Measurements from ENCODE around the gene RNU6-1. TPM values are rescaled to one million over a fixed set of nuclear protein-coding genes. Genes with fewer than 3 reads are reported as not detected.

RNU6-1 gene
- total RNA-seq, 1 donor from 2014 or later = not detected

DNA sequence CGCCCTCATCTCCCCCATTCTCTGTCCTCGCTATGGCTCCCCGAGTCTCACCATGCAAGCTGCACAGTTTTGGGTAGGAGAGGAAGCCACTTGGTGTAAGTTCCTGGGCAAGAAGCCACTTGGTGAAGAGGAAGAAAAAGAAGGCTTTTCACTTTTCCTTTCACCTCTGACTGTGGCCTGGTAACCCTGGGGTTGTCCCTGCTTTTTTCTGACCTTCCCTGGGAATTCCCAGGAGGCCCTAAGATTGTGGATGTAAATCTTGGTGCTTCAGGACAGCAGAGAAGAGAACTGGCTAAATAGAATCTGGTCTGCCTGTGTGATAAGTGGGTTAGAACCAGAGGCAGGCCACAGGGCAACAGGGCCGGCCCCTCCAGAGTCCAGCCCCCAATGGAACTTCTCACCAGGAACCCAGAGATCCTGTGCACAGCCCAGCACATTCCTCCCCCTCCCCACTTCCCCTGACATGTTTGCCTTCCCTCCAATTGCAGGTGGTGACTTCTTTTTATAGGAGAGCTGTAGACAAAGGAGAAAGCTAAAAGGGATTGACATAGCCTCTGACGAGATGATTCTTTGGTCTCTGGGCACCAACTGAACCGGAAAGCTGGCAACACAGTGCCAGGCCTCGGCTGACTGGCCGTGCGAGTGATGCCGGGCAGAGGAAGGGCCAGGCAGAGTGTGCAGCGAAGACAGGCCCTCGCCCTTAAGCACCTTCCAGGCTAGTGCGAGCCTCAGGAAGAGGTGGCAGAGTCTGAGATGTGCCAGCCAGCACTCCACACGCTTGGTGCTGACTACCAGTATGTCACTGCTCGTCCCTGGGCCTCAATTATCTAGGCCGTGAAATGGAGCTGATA is 34.0 kb downstream of the RNU6-1 start:
- Histone ChIP-seq H3K4me3 (no peak overlapping the region), H3K27me3 (no peaks in the 10 kb centered on the region), H3K36me3 (peaks cover 0 to 13% of the 10 kb centered on the region in 2 donors), H3K4me1 (no peaks in the 10 kb centered on the region), H3K9me3 (no peaks in the 10 kb centered on the region), H3K27ac (no peak overlapping the region)
- intact Hi-C loops (cut with DNase I) = no loop called here
- no peak for DNase-seq (ENCODE audit: low spot score in 2 of 2)
- TF ChIP-seq, protein P1, sequence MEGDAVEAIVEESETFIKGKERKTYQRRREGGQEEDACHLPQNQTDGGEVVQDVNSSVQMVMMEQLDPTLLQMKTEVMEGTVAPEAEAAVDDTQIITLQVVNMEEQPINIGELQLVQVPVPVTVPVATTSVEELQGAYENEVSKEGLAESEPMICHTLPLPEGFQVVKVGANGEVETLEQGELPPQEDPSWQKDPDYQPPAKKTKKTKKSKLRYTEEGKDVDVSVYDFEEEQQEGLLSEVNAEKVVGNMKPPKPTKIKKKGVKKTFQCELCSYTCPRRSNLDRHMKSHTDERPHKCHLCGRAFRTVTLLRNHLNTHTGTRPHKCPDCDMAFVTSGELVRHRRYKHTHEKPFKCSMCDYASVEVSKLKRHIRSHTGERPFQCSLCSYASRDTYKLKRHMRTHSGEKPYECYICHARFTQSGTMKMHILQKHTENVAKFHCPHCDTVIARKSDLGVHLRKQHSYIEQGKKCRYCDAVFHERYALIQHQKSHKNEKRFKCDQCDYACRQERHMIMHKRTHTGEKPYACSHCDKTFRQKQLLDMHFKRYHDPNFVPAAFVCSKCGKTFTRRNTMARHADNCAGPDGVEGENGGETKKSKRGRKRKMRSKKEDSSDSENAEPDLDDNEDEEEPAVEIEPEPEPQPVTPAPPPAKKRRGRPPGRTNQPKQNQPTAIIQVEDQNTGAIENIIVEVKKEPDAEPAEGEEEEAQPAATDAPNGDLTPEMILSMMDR (IDR thresholded peaks at IDR 0.05) = no peak

DNA sequence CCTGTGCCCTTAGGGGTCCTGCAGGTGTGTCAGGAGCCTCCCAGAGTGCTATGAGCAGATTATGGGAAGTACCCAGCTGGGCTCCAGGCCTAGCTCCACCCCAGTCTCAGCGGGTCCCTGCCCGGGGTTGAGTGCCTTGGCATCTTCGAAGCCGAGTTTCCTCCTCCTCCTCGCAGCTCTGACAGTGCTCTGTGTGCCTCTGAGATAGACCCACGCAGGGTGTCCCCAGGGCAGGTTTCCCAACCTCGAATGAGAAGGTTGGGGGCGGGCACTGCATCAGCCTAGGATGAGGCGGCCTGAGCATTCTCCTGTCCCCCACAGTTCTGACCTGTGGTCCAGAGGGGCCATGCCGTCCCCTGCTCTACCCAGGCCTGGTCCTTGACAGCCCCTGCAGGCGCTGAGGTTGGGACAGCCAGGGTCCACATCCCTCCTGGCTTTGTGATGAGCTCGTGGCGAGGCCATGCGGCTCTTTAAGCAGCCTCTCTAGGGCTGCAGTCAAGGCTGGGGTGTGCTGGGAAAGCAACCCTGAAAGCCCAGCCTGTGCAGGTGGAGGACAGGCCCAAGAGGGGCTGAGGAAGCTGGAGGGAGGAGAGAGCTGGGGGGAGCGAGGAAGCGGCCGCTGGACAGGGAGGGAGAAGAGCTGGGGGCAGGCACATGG is 34.7 kb downstream of the RNU6-1 start:
- Histone ChIP-seq H3K27ac (no peak overlapping the region), H3K9me3 (no peaks in the 10 kb centered on the region), H3K4me3 (no peak overlapping the region), H3K36me3 (peaks cover 0 to 13% of the 10 kb centered on the region in 2 donors), H3K4me1 (no peaks in the 10 kb centered on the region), H3K27me3 (no peaks in the 10 kb centered on the region)
- TF ChIP-seq, protein P1 (IDR thresholded peaks at IDR 0.05) = no peak
- DNase-seq (ENCODE audit: low spot score in 2 of 2) = no peak
- intact Hi-C loops (cut with DNase I) = no loop called here

DNA sequence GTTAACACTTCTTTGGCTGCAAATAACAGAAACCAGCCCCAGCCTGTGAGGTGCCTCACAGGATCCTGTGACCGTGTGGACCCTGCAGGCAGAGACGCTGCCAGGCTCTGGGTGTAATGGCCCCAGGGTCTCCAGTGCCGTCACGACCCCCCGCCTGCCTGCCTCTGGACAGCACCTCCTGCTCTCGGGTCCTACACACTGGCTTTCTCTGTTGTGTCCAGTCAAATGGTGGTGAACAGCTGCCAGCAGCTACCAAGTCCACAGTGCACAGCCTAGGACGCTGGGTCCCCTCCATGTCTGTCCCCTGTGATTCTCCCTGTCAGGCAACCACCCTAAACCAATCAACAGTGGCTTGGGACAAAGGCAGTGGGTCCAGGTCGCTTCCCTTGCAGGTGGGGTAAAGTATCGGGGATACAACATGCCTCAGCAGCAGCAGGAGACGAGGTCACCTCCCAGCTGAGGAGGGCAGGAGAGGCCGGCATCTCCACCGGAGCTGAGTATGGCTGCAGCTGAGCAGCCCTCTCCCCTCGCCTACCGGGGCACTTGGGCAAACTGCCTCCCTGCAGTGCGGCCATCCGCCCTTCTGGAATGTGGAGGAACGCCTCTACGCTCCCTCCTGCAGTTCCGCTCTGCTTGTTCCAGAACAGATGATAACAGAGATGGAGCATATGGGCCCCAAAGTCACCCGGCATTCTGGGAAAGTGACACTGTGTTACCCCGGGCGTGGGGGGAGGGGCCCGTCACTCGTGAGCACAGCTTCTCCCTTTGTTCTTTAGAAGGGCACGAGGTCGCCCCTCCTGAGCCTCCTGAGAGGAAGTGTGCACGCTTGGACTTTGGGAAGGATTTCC is 35.6 kb downstream of the RNU6-1 start:
- Histone ChIP-seq H3K27ac (no peak overlapping the region), H3K9me3 (no peaks in the 10 kb centered on the region), H3K4me3 (no peak overlapping the region), H3K36me3 (peaks cover 0 to 13% of the 10 kb centered on the region in 2 donors), H3K4me1 (no peaks in the 10 kb centered on the region), H3K27me3 (no peaks in the 10 kb centered on the region)
- TF ChIP-seq, protein P1 (IDR thresholded peaks at IDR 0.05) = no peak
- no peak for DNase-seq (ENCODE audit: low spot score in 2 of 2)
- intact Hi-C loops (cut with DNase I) = no loop called here

DNA sequence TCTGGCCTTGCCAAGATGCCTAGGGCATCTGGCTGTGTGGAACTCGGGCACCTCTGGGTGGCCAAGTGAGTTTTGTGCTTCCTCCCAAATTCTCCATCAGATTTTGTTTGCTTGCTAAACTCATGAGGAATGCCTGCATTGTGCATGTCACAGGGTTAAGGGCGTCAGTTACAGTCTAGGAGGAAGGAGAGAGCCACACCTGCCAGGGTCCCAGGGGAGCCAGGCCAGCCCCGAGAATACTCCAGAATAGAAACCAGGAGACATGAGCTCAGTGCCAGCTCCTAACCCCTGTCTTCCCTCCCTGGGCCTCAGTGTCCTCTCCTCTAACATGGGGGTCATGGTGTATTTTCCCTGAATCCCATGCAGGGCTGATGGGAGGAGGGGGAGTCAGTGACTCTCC is 36.5 kb downstream of the RNU6-1 start:
- H3K4me3 ChIP-seq = no peak overlapping the region
- TF ChIP-seq, protein P1 (IDR thresholded peaks at IDR 0.05) = no peak
- no peak overlapping the region for H3K27ac ChIP-seq
- H3K9me3 ChIP-seq = no peaks in the 10 kb centered on the region
- intact Hi-C loops (cut with DNase I) = no loop called here
- H3K4me1 ChIP-seq = no peaks in the 10 kb centered on the region
- DNase-seq (ENCODE audit: low spot score in 2 of 2) = no peak
- H3K27me3 ChIP-seq = no peaks in the 10 kb centered on the region
- H3K36me3 ChIP-seq = peaks cover 0 to 13% of the 10 kb centered on the region in 2 donors
